KMS-11 (cell line): ENCODE measurements around the gene SUN3.

Source experiments
- H2AFZ ChIP-seq: fragments of 200-600 bp; sonication (generic); 2 replicates; pipeline ENCODE4 v1.6.1; 2016; ENCODE audit warnings: antibody characterized with exemption, mixed run types, low read depth
- H3K27ac ChIP-seq: fragments of 200-600 bp; sonication (generic); 2 replicates; pipeline ENCODE4 v1.6.1; 2016; ENCODE audit warnings: mild to moderate bottlenecking, mixed run types
- H3K27me3 ChIP-seq: fragments of 200-600 bp; sonication (generic); 2 replicates; pipeline ENCODE4 v1.6.1; 2017; ENCODE audit warnings: mild to moderate bottlenecking, low read depth, mixed run types, moderate library complexity; ENCODE audit not compliant: insufficient read depth
- H3K36me3 ChIP-seq: fragments of 200-600 bp; sonication (generic); 2 replicates; pipeline ENCODE4 v1.6.1; 2017; ENCODE audit warnings: mild to moderate bottlenecking, mixed run types; ENCODE audit not compliant: insufficient read depth
- H3K4me1 ChIP-seq: fragments of 200-600 bp; sonication (generic); 2 replicates; pipeline ENCODE4 v1.6.1; 2016; ENCODE audit warnings: mild to moderate bottlenecking, low read depth, mixed run types; ENCODE audit not compliant: poor library complexity, severe bottlenecking
- H3K4me2 ChIP-seq: fragments of 200-600 bp; sonication (generic); 2 replicates; pipeline ENCODE4 v1.7.0; 2016; ENCODE audit warnings: mild to moderate bottlenecking, mixed run types
- H3K4me3 ChIP-seq: fragments of 200-600 bp; sonication (generic); IDR thresholded peaks from 2 replicates; pipeline ENCODE4 v1.6.1; 2017; ENCODE audit warnings: low read depth, low read length, mixed read lengths; ENCODE audit not compliant: insufficient read depth
- H3K79me2 ChIP-seq: fragments of 200-600 bp; sonication (generic); 2 replicates; pipeline ENCODE4 v1.6.1; 2016; ENCODE audit warnings: low read depth, mixed run types; ENCODE audit not compliant: insufficient read depth
- H3K9ac ChIP-seq: fragments of 200-600 bp; sonication (generic); 2 replicates; pipeline ENCODE4 v1.6.1; 2016; ENCODE audit warnings: mild to moderate bottlenecking, mixed run types
- H4K20me1 ChIP-seq: fragments of 200-600 bp; sonication (generic); 2 replicates; pipeline ENCODE4 v1.6.1; 2016; ENCODE audit warnings: mild to moderate bottlenecking, mixed run types; ENCODE audit not compliant: insufficient read depth
- TF ChIP-seq, protein P1 (sequence below): fragments of 200-600 bp; sonication (generic); conservative IDR thresholded peaks from 2 replicates; pipeline ENCODE4 v1.6.1; 2017; ENCODE audit warnings: low read depth, mild to moderate bottlenecking, antibody characterized with exemption, low read length, moderate library complexity, mixed read lengths

The SUN3 gene

DNA sequence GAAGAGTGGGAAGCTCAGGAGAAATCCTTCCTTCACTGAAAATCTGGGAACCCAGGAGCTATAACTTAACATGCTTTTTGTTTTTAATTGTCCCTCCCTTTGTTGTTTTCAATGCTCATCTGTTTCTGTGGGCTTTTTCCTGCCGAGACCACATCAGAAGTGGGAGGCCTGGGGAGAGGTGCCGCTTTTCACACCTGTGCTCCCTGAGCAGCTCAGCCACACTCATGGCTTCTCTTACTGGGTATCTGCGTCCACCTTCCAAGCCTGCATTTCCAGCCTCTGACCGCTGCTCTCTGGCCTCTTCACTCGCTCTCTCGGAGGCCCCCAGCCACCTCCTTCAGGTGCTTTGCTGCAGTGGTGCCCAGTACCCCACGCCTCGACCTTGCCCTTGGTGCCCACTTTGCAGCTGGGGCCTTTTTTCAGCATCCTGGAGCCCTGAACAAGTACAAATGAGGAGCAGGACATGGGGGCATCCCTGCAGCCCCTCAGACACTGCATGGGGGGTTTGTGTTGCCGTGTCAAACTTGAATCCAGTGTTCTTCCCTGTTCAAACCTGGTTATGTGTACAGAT lies 16.4 kb upstream of the SUN3 start:
- no peak overlapping the region for H3K9ac ChIP-seq
- TF ChIP-seq, protein P1, sequence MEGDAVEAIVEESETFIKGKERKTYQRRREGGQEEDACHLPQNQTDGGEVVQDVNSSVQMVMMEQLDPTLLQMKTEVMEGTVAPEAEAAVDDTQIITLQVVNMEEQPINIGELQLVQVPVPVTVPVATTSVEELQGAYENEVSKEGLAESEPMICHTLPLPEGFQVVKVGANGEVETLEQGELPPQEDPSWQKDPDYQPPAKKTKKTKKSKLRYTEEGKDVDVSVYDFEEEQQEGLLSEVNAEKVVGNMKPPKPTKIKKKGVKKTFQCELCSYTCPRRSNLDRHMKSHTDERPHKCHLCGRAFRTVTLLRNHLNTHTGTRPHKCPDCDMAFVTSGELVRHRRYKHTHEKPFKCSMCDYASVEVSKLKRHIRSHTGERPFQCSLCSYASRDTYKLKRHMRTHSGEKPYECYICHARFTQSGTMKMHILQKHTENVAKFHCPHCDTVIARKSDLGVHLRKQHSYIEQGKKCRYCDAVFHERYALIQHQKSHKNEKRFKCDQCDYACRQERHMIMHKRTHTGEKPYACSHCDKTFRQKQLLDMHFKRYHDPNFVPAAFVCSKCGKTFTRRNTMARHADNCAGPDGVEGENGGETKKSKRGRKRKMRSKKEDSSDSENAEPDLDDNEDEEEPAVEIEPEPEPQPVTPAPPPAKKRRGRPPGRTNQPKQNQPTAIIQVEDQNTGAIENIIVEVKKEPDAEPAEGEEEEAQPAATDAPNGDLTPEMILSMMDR, result no peak
- H3K4me3 ChIP-seq, result no peak overlapping the region
- no peaks in the 10 kb centered on the region for H3K36me3 ChIP-seq
- no peak overlapping the region for H2AFZ ChIP-seq
- H3K4me1 ChIP-seq, result no peaks in the 10 kb centered on the region
- no peak overlapping the region for H3K4me2 ChIP-seq
- H3K79me2 ChIP-seq, result no peaks in the 10 kb centered on the region
- H4K20me1 ChIP-seq, result no peaks in the 10 kb centered on the region
- H3K27me3 ChIP-seq, result no peaks in the 10 kb centered on the region
- no peak overlapping the region for H3K27ac ChIP-seq

DNA sequence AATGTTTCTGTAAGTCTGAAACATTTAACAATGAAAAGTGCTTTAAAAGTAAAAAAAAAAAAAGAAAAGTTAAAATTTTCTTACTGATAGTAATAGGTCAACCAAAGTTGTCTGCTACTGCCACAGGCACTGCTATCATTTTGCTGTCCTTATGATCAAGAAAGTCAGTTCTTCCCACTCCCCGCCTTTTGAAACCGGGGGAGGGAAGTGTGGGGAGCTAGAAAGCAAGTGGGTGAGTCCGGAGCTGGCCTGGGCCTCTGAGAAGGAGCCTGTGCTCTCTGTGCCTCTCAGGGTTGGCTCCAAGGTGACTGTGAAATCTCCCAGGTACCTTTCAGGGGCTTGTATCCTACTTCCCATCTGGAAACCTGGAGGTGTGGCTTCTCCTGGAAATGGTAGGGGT lies 13.7 kb upstream of the SUN3 start:
- no peaks in the 10 kb centered on the region for H3K27me3 ChIP-seq
- no peaks in the 10 kb centered on the region for H3K4me1 ChIP-seq
- H3K9ac ChIP-seq, result no peak overlapping the region
- no peaks in the 10 kb centered on the region for H4K20me1 ChIP-seq
- TF ChIP-seq, protein P1, result no peak
- no peaks in the 10 kb centered on the region for H3K36me3 ChIP-seq
- no peak overlapping the region for H3K4me3 ChIP-seq
- H2AFZ ChIP-seq, result no peak overlapping the region
- no peaks in the 10 kb centered on the region for H3K79me2 ChIP-seq
- no peak overlapping the region for H3K27ac ChIP-seq
- no peak overlapping the region for H3K4me2 ChIP-seq

DNA sequence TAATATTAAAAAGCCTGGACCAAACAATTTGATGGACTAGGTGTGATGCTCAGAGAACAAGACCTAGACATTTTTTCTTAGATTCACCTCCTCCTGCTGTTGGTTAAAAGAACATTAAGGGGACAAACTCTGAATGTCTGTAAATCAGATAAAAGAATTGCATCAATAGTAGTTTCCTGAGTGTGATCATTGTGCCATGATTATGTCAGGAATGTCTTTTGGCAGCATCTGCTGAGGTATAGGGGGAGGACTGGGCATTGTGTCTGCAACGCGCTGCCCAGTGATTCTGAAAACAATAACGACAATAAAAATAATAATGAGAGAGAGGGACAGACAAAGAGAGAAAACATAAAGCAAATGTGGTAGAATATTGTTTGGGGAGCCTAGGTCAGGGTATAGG lies 13.3 kb upstream of the SUN3 start:
- no peak overlapping the region for H3K27ac ChIP-seq
- H4K20me1 ChIP-seq, result no peaks in the 10 kb centered on the region
- H3K4me3 ChIP-seq, result no peak overlapping the region
- H3K79me2 ChIP-seq, result no peaks in the 10 kb centered on the region
- no peak overlapping the region for H3K4me2 ChIP-seq
- H3K36me3 ChIP-seq, result no peaks in the 10 kb centered on the region
- H3K4me1 ChIP-seq, result no peaks in the 10 kb centered on the region
- H3K27me3 ChIP-seq, result no peaks in the 10 kb centered on the region
- TF ChIP-seq, protein P1, result no peak
- H3K9ac ChIP-seq, result no peak overlapping the region
- no peak overlapping the region for H2AFZ ChIP-seq

DNA sequence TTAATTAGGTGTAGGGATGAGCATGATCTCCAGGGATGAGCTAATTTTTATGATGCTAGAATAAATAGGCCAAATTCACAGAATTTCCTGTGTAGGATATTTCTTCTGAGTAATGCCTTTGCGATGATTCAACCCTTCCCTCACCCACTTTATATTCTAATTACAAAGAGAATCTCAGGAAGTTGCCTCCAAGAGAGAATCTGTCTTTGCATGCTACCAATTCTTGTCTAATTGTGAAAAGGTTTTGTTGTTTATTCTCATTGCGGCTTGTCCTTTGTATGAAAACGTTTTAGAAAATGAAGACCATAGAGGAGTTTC lies 12.7 kb upstream of the SUN3 start:
- Histone ChIP-seq H4K20me1 (no peaks in the 10 kb centered on the region), H3K9ac (no peak overlapping the region), H3K4me3 (no peak overlapping the region), H3K4me2 (no peak overlapping the region), H3K36me3 (no peaks in the 10 kb centered on the region), H3K79me2 (no peaks in the 10 kb centered on the region), H3K4me1 (no peaks in the 10 kb centered on the region), H3K27me3 (no peaks in the 10 kb centered on the region), H3K27ac (no peak overlapping the region), H2AFZ (no peak overlapping the region)
- TF ChIP-seq, protein P1, result no peak
